ENCODE data around the gene DIPK2A. TPM values are rescaled to one million over a fixed set of nuclear protein-coding genes. Genes with fewer than 3 reads are reported as not detected.

Gene DIPK2A
- 18.0 and 38.0 TPM in 2 replicates for total RNA-seq

- peaks cover 21% of the 10 kb centered on the region for H3K4me1 ChIP-seq (ENCODE audit: insufficient read depth, low read length)
- peaks cover 21% of the 10 kb centered on the region for H3K79me2 ChIP-seq (ENCODE audit: insufficient read depth, low read length)
- H3K4me2 ChIP-seq (ENCODE audit: insufficient read depth, low read length), result peak within 1 kb of the TSS; percentile 81
- DNase-seq (ENCODE audit: insufficient read length, low spot score, missing footprints), result peak; percentile 98
- no peaks in the 10 kb centered on the region for H4K20me1 ChIP-seq (ENCODE audit: insufficient read depth, low read length)
- no peaks in the 10 kb centered on the region for H3K9me3 ChIP-seq (ENCODE audit: low read depth, low read length)
- no peaks in the 10 kb centered on the region for H3K27me3 ChIP-seq (ENCODE audit: insufficient read depth, low read length)
- H3K27ac ChIP-seq (ENCODE audit: low read depth, low read length), result peak within 1 kb of the TSS; percentile 90
- H2AFZ ChIP-seq (ENCODE audit: low read length), result peak within 1 kb of the TSS; percentile 95
- H3K36me3 ChIP-seq (ENCODE audit: insufficient read depth, low read length), result no peaks in the 10 kb centered on the region
- no peak for TF ChIP-seq CTCF (IDR thresholded peaks at IDR 0.05; ENCODE audit: extremely low read depth, low read depth, low read length)
- H3K4me3 ChIP-seq (ENCODE audit: insufficient read depth, low read length), result peak within 1 kb of the TSS; percentile 96
Observed at GRCh38 chr3:143971359-143972154, at the start of gene DIPK2A. TSS of gene DIPK2A (plus strand) at chr3:143971823. CDS start at chr3:143972333, 510 bp downstream.

GRCh38 chr3:143924522-143925285 lies 46.9 kb upstream of the DIPK2A start:
- H3K9me3 ChIP-seq (ENCODE audit: low read depth, low read length), result no peaks in the 10 kb centered on the region
- no peak for TF ChIP-seq CTCF (IDR thresholded peaks at IDR 0.05; ENCODE audit: extremely low read depth, low read depth, low read length)

GRCh38 chr3:143928056-143928455 lies 43.6 kb upstream of the DIPK2A start:
- Histone ChIP-seq H3K27me3 (ENCODE audit: insufficient read depth, low read length) (no peaks in the 10 kb centered on the region), H2AFZ (ENCODE audit: low read length) (no peak overlapping the region), H3K4me2 (ENCODE audit: insufficient read depth, low read length) (no peak overlapping the region), H3K27ac (ENCODE audit: low read depth, low read length) (no peak overlapping the region), H3K9me3 (ENCODE audit: low read depth, low read length) (no peaks in the 10 kb centered on the region), H4K20me1 (ENCODE audit: insufficient read depth, low read length) (no peaks in the 10 kb centered on the region), H3K4me3 (ENCODE audit: insufficient read depth, low read length) (no peak overlapping the region), H3K36me3 (ENCODE audit: insufficient read depth, low read length) (no peaks in the 10 kb centered on the region), H3K79me2 (ENCODE audit: insufficient read depth, low read length) (no peaks in the 10 kb centered on the region), H3K4me1 (ENCODE audit: insufficient read depth, low read length) (no peaks in the 10 kb centered on the region)
- no peak for DNase-seq (ENCODE audit: insufficient read length, low spot score, missing footprints)
- TF ChIP-seq CTCF (IDR thresholded peaks at IDR 0.05; ENCODE audit: extremely low read depth, low read depth, low read length), result no peak

More at GRCh38 chr3:143924522-143925285, 46.9 kb upstream of the DIPK2A start:
- Histone ChIP-seq H3K27me3 (ENCODE audit: insufficient read depth, low read length) (no peaks in the 10 kb centered on the region), H2AFZ (ENCODE audit: low read length) (no peak overlapping the region), H3K79me2 (ENCODE audit: insufficient read depth, low read length) (no peaks in the 10 kb centered on the region), H3K4me2 (ENCODE audit: insufficient read depth, low read length) (no peak overlapping the region), H3K27ac (ENCODE audit: low read depth, low read length) (no peak overlapping the region), H3K4me3 (ENCODE audit: insufficient read depth, low read length) (no peak overlapping the region), H3K4me1 (ENCODE audit: insufficient read depth, low read length) (no peaks in the 10 kb centered on the region), H3K36me3 (ENCODE audit: insufficient read depth, low read length) (no peaks in the 10 kb centered on the region), H4K20me1 (ENCODE audit: insufficient read depth, low read length) (no peaks in the 10 kb centered on the region)
- no peak for DNase-seq (ENCODE audit: insufficient read length, low spot score, missing footprints)

Measured in osteoblast (primary cell).